HT-29 (cell line): ENCODE results near the gene CASP9. TPM values are rescaled to one million over a fixed set of nuclear protein-coding genes. Genes with fewer than 3 reads are reported as not detected.
"Not testable (repeated sequence)": the region's sequence is repeated elsewhere in the genome, so short reads cannot be mapped to it uniquely, and the experiment has no call there.

Experiments used
- DNase-seq: peaks from one replicate; pipeline ENCODE4 v3.0.0-alpha.2; 2015; ENCODE audit warnings: low spot score
- total RNA-seq: library from RNA; depleted of rRNA; stranded (reverse); fragments of >200 nt; shearing (Covaris generic); gene quantifications from 2 replicates; pipeline ENCODE4 v1.2.3, GENCODE V29; 2014

Gene CASP9
- total RNA-seq, 1 experiment from 2014 or later, result 15.7 TPM

- DNase-seq, result no peak
These were observed 2.0 kb upstream of the CASP9 start for GRCh38 chr1:15526021-15526489.

GRCh38 chr1:15525050-15526020 is 1.3 kb upstream of the CASP9 start:
- peak; percentile 54 for DNase-seq

GRCh38 chr1:15524283-15525049 is 451 bp upstream of the CASP9 start:
- peak; percentile 98 for DNase-seq

GRCh38 chr1:15523104-15524020 is 653 bp downstream of the CASP9 start:
- DNase-seq, result no peak

GRCh38 chr1:15522551-15522950 is 1.5 kb downstream of the CASP9 start:
- DNase-seq, result no peak

- DNase-seq, result not testable (repeated sequence)
These were observed 2.7 kb downstream of the CASP9 start for GRCh38 chr1:15521206-15521906.

- DNase-seq, result no peak
These were observed 4.4 kb downstream of the CASP9 start for GRCh38 chr1:15519625-15520024.

GRCh38 chr1:15515022-15515663 is 8.9 kb downstream of the CASP9 start:
- no peak for DNase-seq

GRCh38 chr1:15514557-15514956 is 9.5 kb downstream of the CASP9 start:
- not testable (repeated sequence) for DNase-seq

- no peak for DNase-seq
These were observed 10.1 kb downstream of the CASP9 start for GRCh38 chr1:15513919-15514318.

GRCh38 chr1:15513192-15513591 is 10.8 kb downstream of the CASP9 start:
- no peak for DNase-seq

- no peak for DNase-seq
These were observed 13.2 kb downstream of the CASP9 start for GRCh38 chr1:15510611-15511405.

- no peak for DNase-seq
These were observed 14.4 kb downstream of the CASP9 start for GRCh38 chr1:15509586-15509985.

GRCh38 chr1:15508700-15509487 is 15.1 kb downstream of the CASP9 start:
- DNase-seq, result no peak

GRCh38 chr1:15507278-15507677 is 16.7 kb downstream of the CASP9 start:
- no peak for DNase-seq

GRCh38 chr1:15506831-15507230 is 17.2 kb downstream of the CASP9 start:
- no peak for DNase-seq

GRCh38 chr1:15504436-15504835 is 19.6 kb downstream of the CASP9 start:
- no peak for DNase-seq
